ENCODE results near the gene ELF5. TPM values are rescaled to one million over a fixed set of nuclear protein-coding genes. Genes with fewer than 3 reads are reported as not detected.

ELF5 gene
- total and polyA plus RNA-seq, 2 of the 13 experiments (the other 11 are each of a cell fraction or from before 2014, with no cell fraction given) = 0.51 to 2.6 TPM

GRCh38 chr11:34495724-34496377, 17.7 kb downstream of the ELF5 start (continued):
- TF ChIP-seq SOX13 (IDR thresholded peaks at IDR 0.05) = no peak
- peak in 1 of 2 experiments; percentile 28; a peak in 1 of 4 replicates for TF ChIP-seq SOX13 (CRISPR knock-in tag; conservative IDR thresholded peaks at IDR 0.05 in 1 of 2, IDR thresholded peaks at IDR 0.05 in 1 of 2)
- TF ChIP-seq NCOA2 (CRISPR knock-in tag; IDR thresholded peaks at IDR 0.05) = peak; percentile 56; the same call in 1 of the 2 replicates
- TF ChIP-seq AGO1 (IDR thresholded peaks at IDR 0.05; ENCODE audit: low read depth, low read length, poor library complexity, severe bottlenecking) = peak; percentile 57
- no peak for TF ChIP-seq ATM (IDR thresholded peaks at IDR 0.05; ENCODE audit: borderline replicate concordance)
- peak; percentile 26; the same call in 1 of the 2 replicates for TF ChIP-seq ZFP91 (CRISPR knock-in tag; IDR thresholded peaks at IDR 0.05; ENCODE audit: borderline replicate concordance)
- no peak for TF ChIP-seq MEF2D (CRISPR knock-in tag; IDR thresholded peaks at IDR 0.05)
- peak; percentile 51; the same call in 1 of the 2 replicates for TF ChIP-seq ZBTB38 (CRISPR knock-in tag; IDR thresholded peaks at IDR 0.05)
- TF ChIP-seq XRCC5 (optimal IDR thresholded peaks at IDR 0.05; ENCODE audit: low read length) = peak; percentile 50
- peak; percentile 69 for TF ChIP-seq RBFOX2 (IDR thresholded peaks at IDR 0.05; ENCODE audit: low read depth, low read length)
- peak; percentile 16 for TF ChIP-seq SRSF1 (optimal IDR thresholded peaks at IDR 0.05; ENCODE audit: low read depth, low read length)
- no peak for TF ChIP-seq ZNF317 (CRISPR knock-in tag; IDR thresholded peaks at IDR 0.05)
- TF ChIP-seq ZNF598 (CRISPR knock-in tag; IDR thresholded peaks at IDR 0.05; ENCODE audit: borderline replicate concordance) = 0 out of 2 replicates have a peak, but pooled peaks have one; percentile 54
- TF ChIP-seq MYC (CRISPR knock-in tag; IDR thresholded peaks at IDR 0.05; ENCODE audit: borderline replicate concordance) = no peak
- TF ChIP-seq AFF4 (CRISPR knock-in tag; IDR thresholded peaks at IDR 0.05) = no peak
- peak; percentile 44; the same call in 1 of the 2 replicates for TF ChIP-seq HOMEZ (CRISPR knock-in tag; IDR thresholded peaks at IDR 0.05; ENCODE audit: low read depth)
- TF ChIP-seq MED1 (CRISPR knock-in tag; IDR thresholded peaks at IDR 0.05) = 0 out of 2 replicates have a peak, but pooled peaks have one; percentile 14
- peak; percentile 60 for TF ChIP-seq ARID5B (CRISPR knock-in tag; IDR thresholded peaks at IDR 0.05)

Measured in HepG2 (cell line).